Fibroblast of the aortic adventitia (primary cell): ENCODE measurements around the gene MYO7A. TPM values are rescaled to one million over a fixed set of nuclear protein-coding genes. Genes with fewer than 3 reads are reported as not detected.
A peak's percentile ranks its signal among the peaks of the same experiment; 100 is the strongest.

Experiments
- DNase-seq: peaks from one replicate; pipeline ENCODE4 v3.0.0-alpha.2; 2010; ENCODE audit warnings: low read depth
- H3K4me3 ChIP-seq: 2 replicates; pipeline ENCODE4 v1.5.1; 2011; ENCODE audit warnings: low read depth, mild to moderate bottlenecking, control low read depth, low read length, moderate library complexity
- CTCF ChIP-seq: IDR thresholded peaks from 2 replicates; pipeline ENCODE4 v1.5.1; 2011; ENCODE audit warnings: mild to moderate bottlenecking, low read length, control low read depth, inconsistent platforms; ENCODE audit not compliant: insufficient read depth
- total RNA-seq: library from RNA; depleted of rRNA; stranded (reverse); fragments of >200 nt; gene quantifications from 2 replicates; pipeline ENCODE4 v1.2.3, GENCODE V29; 2012; ENCODE audit warnings: low replicate concordance

The MYO7A gene
- total RNA-seq, 1 donor, result 0.45 TPM

DNA sequence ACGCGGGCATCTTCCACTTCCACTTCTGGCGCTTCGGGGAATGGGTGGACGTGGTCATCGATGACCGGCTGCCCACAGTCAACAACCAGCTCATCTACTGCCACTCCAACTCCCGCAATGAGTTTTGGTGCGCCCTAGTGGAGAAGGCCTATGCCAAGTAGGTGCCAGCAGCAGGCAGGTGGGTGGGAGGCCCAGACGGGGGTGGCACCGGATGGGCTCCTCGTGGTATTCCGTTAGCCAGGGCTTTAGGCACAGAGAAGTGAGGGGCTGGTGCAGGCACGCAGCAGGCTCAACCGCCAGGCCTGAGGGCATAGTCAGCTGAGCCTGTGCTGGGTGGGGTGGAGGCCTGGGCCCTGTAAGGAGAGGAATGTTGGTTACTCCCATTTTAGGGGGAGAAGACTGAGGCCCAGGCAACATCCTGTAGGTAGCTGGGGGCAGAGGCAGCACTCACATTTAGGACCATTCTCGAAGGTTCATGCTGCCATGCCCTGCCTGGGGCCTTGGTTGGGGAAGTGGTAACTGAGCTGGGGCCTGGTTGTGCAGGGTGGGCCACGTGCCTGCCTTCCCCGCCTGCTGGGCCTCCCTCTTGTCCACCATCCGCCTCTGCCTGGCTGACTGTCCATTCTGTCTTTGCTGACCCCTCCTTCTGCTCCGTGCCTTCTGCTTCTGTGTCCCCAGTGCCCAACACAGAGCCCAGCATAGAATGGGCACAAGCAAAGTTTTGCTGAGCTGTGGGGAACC is 15.2 kb upstream of the MYO7A start:
- DNase-seq, result no peak
- H3K4me3 ChIP-seq, result no peak overlapping the region
- TF ChIP-seq CTCF, result no peak

GRCh38 chr11:77113382-77114088 is 14.5 kb upstream of the MYO7A start:
- DNase-seq, result peak; percentile 52
- no peak overlapping the region for H3K4me3 ChIP-seq
- peak; percentile 53 for TF ChIP-seq CTCF

DNA sequence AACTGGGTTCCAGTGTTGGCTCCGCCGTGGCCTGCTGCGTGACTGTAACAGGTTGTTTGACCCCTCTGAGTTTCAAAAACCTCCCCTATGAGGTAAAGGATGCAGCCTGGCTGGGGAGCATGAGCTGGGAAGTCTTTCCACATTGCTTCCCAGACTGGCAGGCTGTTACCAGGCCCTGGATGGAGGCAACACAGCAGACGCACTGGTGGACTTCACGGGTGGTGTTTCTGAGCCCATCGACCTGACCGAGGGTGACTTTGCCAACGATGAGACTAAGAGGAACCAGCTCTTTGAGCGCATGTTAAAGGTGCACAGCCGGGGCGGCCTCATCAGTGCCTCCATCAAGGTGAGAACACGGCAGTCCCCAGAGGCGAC is 14.0 kb upstream of the MYO7A start:
- H3K4me3 ChIP-seq, result no peak overlapping the region
- no peak for TF ChIP-seq CTCF
- DNase-seq, result no peak

DNA sequence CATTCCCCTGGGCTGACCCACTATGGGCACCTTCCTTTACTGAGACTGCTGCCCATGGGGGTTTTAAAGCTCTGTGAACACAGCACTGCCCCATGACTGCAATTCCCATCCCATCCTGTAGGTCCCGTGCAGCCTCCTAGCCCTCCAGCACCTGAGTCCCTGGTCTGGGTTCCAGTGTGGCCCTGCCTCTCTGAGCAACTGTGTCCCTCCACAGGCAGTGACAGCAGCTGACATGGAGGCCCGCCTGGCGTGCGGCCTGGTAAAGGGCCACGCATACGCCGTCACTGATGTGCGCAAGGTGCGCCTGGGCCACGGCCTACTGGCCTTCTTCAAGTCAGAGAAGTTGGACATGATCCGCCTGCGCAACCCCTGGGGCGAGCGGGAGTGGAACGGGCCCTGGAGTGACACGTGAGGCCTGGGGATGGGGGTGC is 12.8 kb upstream of the MYO7A start:
- DNase-seq, result no peak
- peak; percentile 26 for TF ChIP-seq CTCF
- H3K4me3 ChIP-seq, result no peak overlapping the region

DNA sequence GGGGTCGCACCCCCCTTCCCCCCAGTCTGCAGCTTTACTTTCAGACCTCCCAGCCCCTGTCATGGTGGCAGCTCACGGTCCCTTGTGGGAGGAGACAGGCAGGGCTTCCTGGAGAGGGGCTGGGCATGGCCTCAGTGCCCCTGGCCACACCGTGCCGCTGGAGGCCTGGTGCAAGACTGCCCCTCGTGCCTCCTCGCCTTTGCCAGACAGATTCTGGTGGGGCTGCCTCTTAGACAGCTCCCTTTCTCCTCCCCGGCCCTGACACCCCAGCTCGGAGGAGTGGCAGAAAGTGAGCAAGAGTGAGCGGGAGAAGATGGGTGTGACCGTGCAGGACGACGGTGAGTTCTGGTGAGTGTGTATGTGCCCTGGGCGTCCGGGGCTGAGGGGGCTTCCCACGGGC is 12.1 kb upstream of the MYO7A start:
- TF ChIP-seq CTCF, result no peak
- H3K4me3 ChIP-seq, result no peak overlapping the region
- DNase-seq, result no peak

DNA sequence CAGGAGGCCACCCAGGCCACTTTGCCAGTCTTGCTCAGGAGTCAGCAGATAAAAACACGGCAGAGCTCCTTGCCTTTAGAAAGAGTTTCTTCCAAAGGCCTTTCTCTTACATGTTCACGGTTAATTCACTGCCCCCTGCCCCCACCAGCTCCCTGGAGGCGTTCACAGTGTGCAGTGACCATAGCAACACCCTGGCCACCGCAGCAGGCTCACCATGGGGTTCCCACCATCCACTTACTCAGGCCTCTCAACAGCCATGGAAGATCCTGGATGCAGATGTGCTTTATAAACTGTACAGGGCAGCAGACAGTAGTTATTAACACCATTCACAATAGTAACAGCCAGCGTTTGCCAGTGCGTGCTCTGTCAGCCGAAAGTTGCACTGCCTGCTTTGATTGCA is 10.6 kb upstream of the MYO7A start:
- DNase-seq, result no peak
- TF ChIP-seq CTCF, result no peak
- H3K4me3 ChIP-seq, result no peak overlapping the region
